ENCODE results near the gene RABL6.

The RABL6 gene

DNA sequence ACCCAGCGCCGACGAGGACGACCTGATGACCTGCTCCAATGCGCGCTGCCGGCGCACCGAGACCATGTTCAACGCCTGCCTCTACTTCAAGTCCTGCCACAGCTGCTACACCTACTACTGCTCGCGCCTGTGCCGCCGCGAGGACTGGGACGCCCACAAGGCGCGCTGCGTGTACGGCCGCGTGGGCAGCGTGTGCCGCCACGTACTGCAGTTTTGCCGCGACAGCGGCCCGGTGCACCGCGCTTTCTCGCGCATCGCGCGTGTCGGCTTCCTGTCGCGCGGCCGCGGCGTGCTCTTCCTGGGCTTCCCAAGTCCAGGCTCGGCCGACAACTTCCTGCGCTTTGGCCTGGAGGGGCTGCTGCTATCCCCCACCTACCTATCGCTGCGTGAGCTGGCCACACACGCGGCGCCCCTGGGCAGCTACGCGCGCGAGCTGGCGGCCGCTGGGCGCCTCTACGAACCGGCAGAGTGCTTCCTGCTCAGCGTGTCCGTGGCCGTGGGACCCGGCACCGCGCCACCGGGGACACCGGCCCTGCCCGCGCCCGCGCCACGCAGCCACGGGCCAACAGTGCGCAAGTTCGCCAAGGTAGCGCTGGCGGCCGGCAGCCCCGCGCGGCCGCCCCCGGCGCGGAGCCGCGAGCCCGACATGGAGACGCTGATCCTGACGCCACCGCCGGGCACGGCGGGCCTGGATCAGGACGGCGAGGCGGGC is 38.8 kb downstream of the RABL6 start:
- DNase-seq (ENCODE audit: low read depth): no peak

GRCh38 chr9:136847088-136847825 is 39.5 kb downstream of the RABL6 start:
- no peak for DNase-seq (ENCODE audit: low read depth)

- DNase-seq (ENCODE audit: low read depth): peak; percentile 41
Observed at GRCh38 chr9:136847826-136848392, 40.2 kb downstream of the RABL6 start.

- DNase-seq (ENCODE audit: low read depth): no peak
Observed at GRCh38 chr9:136848393-136849037, 40.8 kb downstream of the RABL6 start.

DNA sequence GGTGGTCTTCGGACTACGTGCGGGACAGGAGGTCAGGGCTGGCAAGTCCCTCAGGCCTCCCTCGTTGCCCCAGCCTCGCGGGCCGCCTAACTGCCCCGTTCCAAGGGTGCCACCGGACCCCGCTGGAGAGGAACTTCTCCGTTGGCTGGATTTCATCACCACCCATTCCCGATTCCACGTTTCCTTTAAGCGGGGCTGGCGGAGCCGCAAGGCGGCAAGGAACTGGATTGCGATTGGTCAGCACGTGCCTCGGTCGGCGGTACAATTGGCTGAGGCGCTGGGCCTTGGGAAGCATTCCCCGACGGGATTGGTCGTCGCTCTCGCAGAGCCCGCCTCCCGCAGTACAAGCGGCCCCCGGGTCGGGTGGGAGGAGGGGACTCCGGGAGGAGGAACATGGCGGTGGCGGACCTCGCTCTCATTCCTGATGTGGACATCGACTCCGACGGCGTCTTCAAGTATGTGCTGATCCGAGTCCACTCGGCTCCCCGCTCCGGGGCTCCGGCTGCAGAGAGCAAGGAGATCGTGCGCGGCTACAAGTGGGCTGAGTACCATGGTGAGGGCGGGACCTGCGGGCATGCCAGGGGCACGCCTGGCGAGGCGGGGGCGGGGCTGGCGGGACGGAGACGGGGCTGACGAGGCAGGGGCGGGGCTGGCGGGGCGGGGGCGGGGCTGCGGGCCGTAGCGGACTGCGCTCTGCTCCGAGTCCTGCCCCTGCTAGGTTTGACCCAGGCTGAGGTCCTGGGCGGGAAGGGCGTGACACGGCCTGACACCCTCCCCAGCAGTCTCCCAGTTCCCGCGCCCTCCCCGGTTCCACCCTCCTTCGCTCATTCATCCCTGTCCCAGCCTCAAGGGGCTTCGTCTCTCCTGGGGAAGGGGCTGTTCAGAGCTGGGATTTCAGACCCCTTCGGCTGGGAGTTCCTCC is 41.6 kb downstream of the RABL6 start, which contains the start of gene PHPT1:
Gene PHPT1, plus strand, starts transcription at position 372 of the 922 bp plus-strand sequence. Its CDS starts 22 bp downstream, at position 394.
- DNase-seq (ENCODE audit: low read depth): peak; percentile 93

DNA sequence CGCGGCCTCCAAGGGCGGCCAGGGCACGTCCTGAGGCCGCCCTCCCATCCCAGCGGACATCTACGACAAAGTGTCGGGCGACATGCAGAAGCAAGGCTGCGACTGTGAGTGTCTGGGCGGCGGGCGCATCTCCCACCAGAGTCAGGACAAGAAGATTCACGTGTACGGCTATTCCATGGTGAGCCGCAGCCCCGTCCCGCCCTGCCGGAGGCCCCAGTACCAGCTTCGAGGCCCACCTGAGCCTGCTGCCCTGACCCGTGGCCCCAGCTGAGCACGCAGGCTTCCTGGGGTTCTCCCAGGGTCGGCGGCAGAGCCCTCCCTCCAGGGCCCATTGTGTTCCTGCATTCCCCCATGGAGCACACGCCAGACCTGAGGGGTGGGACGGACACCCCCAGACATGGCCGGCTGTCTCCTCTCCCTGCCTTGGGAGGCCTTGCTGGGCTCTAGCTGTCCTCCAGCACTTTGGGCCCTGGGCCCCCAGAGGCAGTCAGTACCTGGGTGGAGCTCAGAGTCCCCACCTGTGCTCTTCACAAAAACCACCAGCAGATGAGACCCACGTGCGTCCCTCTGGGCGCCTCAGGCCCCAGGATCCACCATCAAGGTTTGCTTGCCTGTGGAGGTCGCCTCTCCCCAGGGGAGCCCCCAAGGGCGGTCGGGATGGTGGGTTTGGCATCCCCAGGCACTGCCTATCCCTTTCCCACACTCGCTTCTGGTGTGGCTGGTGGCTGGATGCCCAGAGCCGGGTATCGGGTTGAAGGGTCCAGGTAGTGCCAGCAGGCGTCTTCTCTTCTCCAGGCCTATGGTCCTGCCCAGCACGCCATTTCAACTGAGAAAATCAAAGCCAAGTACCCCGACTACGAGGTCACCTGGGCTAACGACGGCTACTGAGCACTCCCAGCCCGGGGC is 42.5 kb downstream of the RABL6 start:
- no peak for DNase-seq (ENCODE audit: low read depth)

DNA sequence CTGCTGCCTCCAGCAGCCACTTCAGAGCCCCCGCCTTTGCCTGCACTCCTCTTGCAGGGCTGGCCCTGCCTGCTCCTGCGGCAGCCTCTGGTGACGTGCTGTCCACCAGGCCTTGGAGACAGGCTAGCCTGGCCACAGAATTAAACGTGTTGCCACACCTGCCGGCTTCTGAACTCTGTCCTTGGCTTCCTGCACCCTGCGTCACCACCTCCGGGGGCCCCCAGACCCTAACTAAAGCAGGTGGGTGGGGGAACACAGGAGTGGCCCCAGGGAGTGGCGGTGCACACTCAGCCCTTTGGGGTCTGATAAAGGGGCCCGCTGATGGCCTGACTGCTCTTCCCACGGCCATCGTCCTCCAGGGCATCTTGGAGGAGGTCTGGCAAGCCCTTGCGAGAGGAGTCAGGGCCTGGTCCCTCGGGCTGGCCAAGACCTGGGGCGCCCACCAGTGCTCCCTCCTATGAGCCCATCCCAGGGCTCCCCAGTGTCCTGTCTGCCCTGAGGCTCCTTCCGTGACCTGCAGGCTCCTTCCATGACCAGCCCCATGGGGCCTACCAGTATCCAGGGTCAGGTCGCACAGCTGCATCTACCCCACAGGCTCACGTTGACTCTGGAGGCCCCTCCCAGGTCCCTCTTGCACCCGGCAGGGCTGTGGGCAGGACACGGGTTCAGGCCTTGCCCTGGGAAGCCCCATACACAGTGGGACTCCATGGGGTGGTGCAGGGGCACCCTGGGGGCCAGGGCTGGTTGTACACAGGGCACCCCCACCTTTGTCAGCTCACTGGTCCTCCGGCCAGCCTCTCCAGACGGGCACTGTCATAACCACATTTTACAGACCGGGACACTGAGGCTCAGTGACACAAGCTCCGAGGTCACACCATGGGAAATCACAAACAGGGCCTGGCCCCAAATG is 43.4 kb downstream of the RABL6 start:
- DNase-seq (ENCODE audit: low read depth): no peak

- DNase-seq (ENCODE audit: low read depth): no peak
Observed at GRCh38 chr9:136851941-136852663, 44.4 kb downstream of the RABL6 start, which contains the start of gene MAMDC4. Gene MAMDC4 (plus strand): TSS chr9:136852346. CDS start chr9:136852417, 71 bp downstream.

GRCh38 chr9:136852664-136853595 is 45.2 kb downstream of the RABL6 start:
- DNase-seq (ENCODE audit: low read depth): no peak

DNA sequence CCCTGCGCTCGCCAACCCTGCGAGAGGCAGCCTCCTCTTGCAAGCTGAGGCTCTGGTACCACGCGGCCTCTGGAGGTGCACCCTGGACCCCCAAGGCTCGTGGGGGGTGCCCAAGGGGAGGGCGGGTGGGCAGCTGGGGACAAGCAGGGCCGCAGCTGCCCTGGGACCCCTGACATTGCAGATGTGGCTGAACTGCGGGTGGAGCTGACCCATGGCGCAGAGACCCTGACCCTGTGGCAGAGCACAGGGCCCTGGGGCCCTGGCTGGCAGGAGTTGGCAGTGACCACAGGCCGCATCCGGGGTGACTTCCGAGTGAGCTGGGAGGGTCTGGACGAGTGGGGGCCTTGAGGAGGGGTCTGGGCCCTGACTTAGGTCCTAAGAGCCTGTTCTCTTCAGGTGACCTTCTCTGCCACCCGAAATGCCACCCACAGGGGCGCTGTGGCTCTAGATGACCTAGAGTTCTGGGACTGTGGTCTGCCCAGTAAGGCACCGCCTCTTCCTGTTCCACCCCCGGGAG is 45.9 kb downstream of the RABL6 start:
- no peak for DNase-seq (ENCODE audit: low read depth)

- DNase-seq (ENCODE audit: low read depth): no peak
Observed at GRCh38 chr9:136854113-136854841, 46.5 kb downstream of the RABL6 start.

DNA sequence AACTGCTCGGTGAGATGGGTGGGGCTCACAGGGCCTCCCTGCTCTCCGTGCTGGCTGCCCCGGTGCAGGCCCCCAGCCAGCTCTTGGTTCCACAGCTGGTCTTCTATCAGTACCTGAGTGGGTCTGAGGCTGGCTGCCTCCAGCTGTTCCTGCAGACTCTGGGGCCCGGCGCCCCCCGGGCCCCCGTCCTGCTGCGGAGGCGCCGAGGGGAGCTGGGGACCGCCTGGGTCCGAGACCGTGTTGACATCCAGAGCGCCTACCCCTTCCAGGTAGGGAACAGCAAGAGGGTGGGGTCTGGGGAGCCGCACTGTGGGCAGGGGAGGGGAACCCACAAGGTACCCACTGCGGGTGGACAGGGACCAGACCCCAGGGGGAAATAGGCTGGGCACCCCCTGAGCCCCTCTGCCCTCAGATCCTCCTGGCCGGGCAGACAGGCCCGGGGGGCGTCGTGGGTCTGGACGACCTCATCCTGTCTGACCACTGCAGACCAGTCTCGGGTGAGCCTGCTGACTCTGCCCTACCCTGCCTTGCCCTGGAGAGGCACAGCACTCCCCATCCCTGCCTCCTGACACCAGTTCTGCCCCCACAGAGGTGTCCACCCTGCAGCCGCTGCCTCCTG is 47.2 kb downstream of the RABL6 start:
- DNase-seq (ENCODE audit: low read depth): no peak

- no peak for DNase-seq (ENCODE audit: low read depth)
Observed at GRCh38 chr9:136855461-136856078, 47.8 kb downstream of the RABL6 start.

GRCh38 chr9:136856079-136856476 is 48.3 kb downstream of the RABL6 start:
- DNase-seq (ENCODE audit: low read depth): no peak

DNA sequence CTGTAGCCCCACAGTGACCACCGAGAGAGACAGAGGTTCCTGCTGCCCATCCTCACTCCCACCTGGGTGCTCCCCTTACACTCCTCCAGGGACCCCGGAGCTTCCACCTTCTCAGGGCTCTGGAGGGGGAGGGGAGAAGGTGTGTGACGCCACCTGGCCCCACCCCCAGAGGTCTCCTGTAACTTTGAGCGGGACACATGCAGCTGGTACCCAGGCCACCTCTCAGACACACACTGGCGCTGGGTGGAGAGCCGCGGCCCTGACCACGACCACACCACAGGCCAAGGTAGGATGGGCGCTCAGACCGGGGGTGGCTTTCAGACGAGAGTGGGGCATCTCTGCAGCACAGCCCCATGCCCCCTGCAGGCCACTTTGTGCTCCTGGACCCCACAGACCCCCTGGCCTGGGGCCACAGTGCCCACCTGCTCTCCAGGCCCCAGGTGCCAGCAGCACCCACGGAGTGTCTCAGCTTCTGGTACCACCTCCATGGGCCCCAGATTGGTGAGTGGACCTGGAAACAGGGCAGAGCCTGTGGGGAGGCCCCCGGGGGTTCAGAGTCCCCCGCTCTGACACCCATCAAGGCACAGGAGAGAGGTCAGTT is 48.9 kb downstream of the RABL6 start:
- DNase-seq (ENCODE audit: low read depth): no peak

Data from stimulated activated CD8-positive, alpha-beta memory T cell treated with anti-CD3 and anti-CD28 coated beads, Interleukin-12 subunit alpha, Interleukin-12 subunit beta, amount 100 ng/mL, for 4 hours (primary cell).